ENCODE results near the gene EPB41L4A.

The EPB41L4A gene

GRCh38 chr5:112121258-112121657, 297.8 kb downstream of the EPB41L4A start:
- no peak for DNase-seq (ENCODE audit: low read depth in 2 of 2, low spot score in 1 of 2)

DNA sequence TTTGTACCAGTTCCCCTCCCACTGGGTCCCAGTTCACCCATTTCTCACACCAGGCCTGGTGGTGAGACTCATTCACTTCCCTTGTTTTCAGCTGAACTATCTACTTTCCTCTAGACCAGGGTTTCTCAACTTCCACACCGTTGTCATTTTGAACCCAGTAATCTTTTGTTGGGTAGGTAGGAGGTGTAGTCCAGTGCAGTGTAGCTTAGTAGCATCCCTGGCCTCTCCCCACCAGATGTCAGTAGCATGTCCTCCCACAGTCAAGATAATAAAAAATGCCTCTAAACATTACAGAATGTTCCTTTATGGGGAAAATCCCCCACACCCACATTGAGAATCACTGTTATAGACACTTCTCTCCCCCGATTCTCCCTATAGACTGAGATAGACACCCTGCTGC, 299.1 kb downstream of the EPB41L4A start:
- DNase-seq (ENCODE audit: low read depth in 2 of 2, low spot score in 1 of 2), result no peak

- no peak for DNase-seq (ENCODE audit: low read depth in 2 of 2, low spot score in 1 of 2)
Measured at GRCh38 chr5:112119508-112119907, 299.6 kb downstream of the EPB41L4A start.

GRCh38 chr5:112117551-112117950, 301.5 kb downstream of the EPB41L4A start:
- DNase-seq (ENCODE audit: low read depth in 2 of 2, low spot score in 1 of 2), result no peak

DNA sequence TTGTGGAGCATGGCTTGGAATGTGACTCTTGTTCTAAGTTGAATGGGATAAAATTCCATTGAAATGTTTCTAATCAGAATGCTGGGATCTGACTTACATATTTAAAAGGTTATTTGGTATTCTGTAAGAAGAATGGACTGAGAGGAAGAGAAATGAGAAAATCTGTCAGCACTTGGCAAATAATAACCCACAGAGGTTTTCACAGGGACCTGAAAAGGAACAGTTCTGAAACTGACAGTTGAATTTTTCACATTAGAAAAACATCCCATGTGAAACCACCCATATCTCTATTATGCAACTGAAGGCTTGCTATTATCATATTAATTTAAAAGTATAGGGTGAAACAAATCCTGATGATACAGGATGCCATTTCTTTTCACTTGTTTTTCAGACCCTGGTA, 302.7 kb downstream of the EPB41L4A start:
- DNase-seq (ENCODE audit: low read depth in 2 of 2, low spot score in 1 of 2), result no peak

GRCh38 chr5:112113565-112113964, 305.5 kb downstream of the EPB41L4A start:
- DNase-seq (ENCODE audit: low read depth in 2 of 2, low spot score in 1 of 2), result no peak
